ENCODE data around the gene ZNF423.

GRCh38 chr16:49747654-49748053, 108.3 kb downstream of the ZNF423 start:
- TF ChIP-seq CTCF (IDR thresholded peaks at IDR 0.05; ENCODE audit: low read depth, low read length, poor library complexity, severe bottlenecking) (no peak), EZH2phosphoT487 (IDR thresholded peaks at IDR 0.05; ENCODE audit: borderline replicate concordance, low read length) (no peak)

Measured in DOHH2 (cell line).